ENCODE results near the gene MUSTN1.

GRCh38 chr3:52836471-52836845, 1.6 kb upstream of the MUSTN1 start:
- TF ChIP-seq CTCF (IDR thresholded peaks at IDR 0.05) (no peak), POLR2A (IDR thresholded peaks at IDR 0.05) (no peak)

Measured in lower leg skin (tissue), 3 donors.